Loucy (cell line): ENCODE data around the gene FBXL19.

Experiments used
- H2AFZ ChIP-seq: fragments of 200-600 bp; sonication (generic); 2 replicates; pipeline ENCODE4 v1.6.0; 2016; ENCODE audit warnings: antibody characterized with exemption, mild to moderate bottlenecking, low read length, moderate library complexity
- H3F3A ChIP-seq: fragments of 200-600 bp; 2 replicates; pipeline ENCODE4 v1.6.0; 2016; ENCODE audit warnings: antibody characterized with exemption, low read depth, mild to moderate bottlenecking
- H3K27me3 ChIP-seq: fragments of 200-600 bp; sonication (generic); 2 replicates; pipeline ENCODE4 v1.6.1; 2014; ENCODE audit warnings: low read length, mild to moderate bottlenecking; ENCODE audit not compliant: insufficient read depth, poor library complexity, severe bottlenecking
- H3K36me3 ChIP-seq: fragments of 200-600 bp; sonication (generic); 2 replicates; pipeline ENCODE4 v1.6.1; 2016; ENCODE audit warnings: low read length; ENCODE audit not compliant: insufficient read depth
- H3K4me1 ChIP-seq: fragments of 200-600 bp; sonication (generic); 2 replicates; pipeline ENCODE4 v1.5.1; 2014; ENCODE audit warnings: low read length, mild to moderate bottlenecking; ENCODE audit not compliant: insufficient read depth, poor library complexity, severe bottlenecking
- H3K4me2 ChIP-seq: fragments of 200-600 bp; sonication (generic); 2 replicates; pipeline ENCODE4 v1.6.0; 2014; ENCODE audit warnings: antibody characterized with exemption, low read length, low read depth, mild to moderate bottlenecking; ENCODE audit not compliant: poor library complexity, severe bottlenecking
- H3K4me3 ChIP-seq: fragments of 200-600 bp; sonication (generic); 2 replicates; pipeline ENCODE4 v1.5.1; 2014; ENCODE audit warnings: low read length, mild to moderate bottlenecking, mixed read lengths; ENCODE audit not compliant: poor library complexity, severe bottlenecking
- H3K79me2 ChIP-seq: fragments of 200-600 bp; sonication (generic); 2 replicates; pipeline ENCODE4 v1.6.1; 2014; ENCODE audit warnings: low read length; ENCODE audit not compliant: insufficient read depth
- H3K9ac ChIP-seq: fragments of 200-600 bp; sonication (generic); 2 replicates; pipeline ENCODE4 v1.6.0; 2014; ENCODE audit warnings: mild to moderate bottlenecking, low read depth, low read length, moderate library complexity; ENCODE audit not compliant: poor library complexity, severe bottlenecking
- H3K9me2 ChIP-seq: fragments of 200-600 bp; sonication (generic); replicated peaks from 2 replicates; pipeline ENCODE4 v1.6.1; 2016; ENCODE audit warnings: low read depth, low read length, mixed read lengths
- H3K9me3 ChIP-seq: fragments of 200-600 bp; sonication (generic); 2 replicates; pipeline ENCODE4 v1.6.1; 2014; ENCODE audit warnings: mild to moderate bottlenecking, antibody characterized with exemption, low read length, low read depth; ENCODE audit not compliant: insufficient read depth
- H4K20me1 ChIP-seq: fragments of 200-600 bp; sonication (generic); 2 replicates; pipeline ENCODE4 v1.6.0; 2014; ENCODE audit warnings: antibody characterized with exemption, low read length, mild to moderate bottlenecking; ENCODE audit not compliant: insufficient read depth, poor library complexity, severe bottlenecking
- EZH2phosphoT487 ChIP-seq: fragments of 200-600 bp; IDR thresholded peaks from 2 replicates; pipeline ENCODE4 v1.6.1; 2018; ENCODE audit warnings: antibody characterized with exemption, mild to moderate bottlenecking, moderate library complexity, borderline replicate concordance
- TF ChIP-seq, protein P1 (sequence below): fragments of 200-600 bp; sonication (generic); conservative IDR thresholded peaks from 2 replicates; pipeline ENCODE4 v1.5.1; 2014; ENCODE audit warnings: mild to moderate bottlenecking, antibody characterized with exemption, low read length

The FBXL19 gene

DNA sequence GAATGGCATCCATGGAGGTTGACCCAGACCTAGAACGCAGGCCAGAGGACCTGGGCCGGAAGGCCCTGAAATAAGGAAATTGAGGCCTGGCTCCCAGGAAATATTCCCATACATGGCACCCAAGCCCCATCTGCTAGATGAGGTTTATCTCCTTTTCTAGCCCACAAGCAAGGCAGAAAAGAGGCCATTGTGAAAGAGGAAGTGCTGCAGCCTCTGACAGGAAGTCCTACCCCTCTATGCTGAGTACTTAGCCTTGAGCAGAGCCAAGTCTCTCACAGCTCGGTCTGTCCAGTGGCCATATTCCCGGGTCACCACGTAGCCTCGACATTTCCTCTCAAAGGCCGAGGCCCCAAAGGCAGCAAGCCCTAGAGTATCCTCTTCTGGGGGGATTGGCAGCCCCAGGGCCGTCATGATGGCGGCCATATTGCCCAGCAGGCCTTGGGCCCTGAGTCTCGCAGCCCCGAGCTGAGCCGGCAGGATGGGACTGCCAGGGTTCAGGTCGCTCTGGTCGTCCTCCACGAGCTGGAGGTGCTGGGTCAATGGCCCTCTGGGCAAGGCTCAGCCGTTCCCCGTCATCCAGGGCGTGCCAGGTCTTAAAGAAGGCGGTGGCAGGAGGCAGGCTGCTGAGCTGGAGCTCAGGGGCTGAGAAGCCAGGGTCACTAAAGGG is 19.1 kb upstream of the FBXL19 start:
- H3K79me2 ChIP-seq = no peaks in the 10 kb centered on the region
- H3K9ac ChIP-seq = peak overlapping the region; percentile 89
- H3K9me3 ChIP-seq = no peaks in the 10 kb centered on the region
- peaks cover 20% of the 10 kb centered on the region for H3F3A ChIP-seq
- peak overlapping the region; percentile 84 for H3K4me2 ChIP-seq
- peak overlapping the region; percentile 63 for H3K4me3 ChIP-seq
- H2AFZ ChIP-seq = peak overlapping the region; percentile 74
- H3K9me2 ChIP-seq = no peaks in the 10 kb centered on the region
- H3K4me1 ChIP-seq = peaks cover 30% of the 10 kb centered on the region
- H4K20me1 ChIP-seq = no peaks in the 10 kb centered on the region
- no peaks in the 10 kb centered on the region for H3K36me3 ChIP-seq
- H3K27me3 ChIP-seq = peaks cover 34% of the 10 kb centered on the region
- TF ChIP-seq EZH2phosphoT487 = no peak
- TF ChIP-seq, protein P1, sequence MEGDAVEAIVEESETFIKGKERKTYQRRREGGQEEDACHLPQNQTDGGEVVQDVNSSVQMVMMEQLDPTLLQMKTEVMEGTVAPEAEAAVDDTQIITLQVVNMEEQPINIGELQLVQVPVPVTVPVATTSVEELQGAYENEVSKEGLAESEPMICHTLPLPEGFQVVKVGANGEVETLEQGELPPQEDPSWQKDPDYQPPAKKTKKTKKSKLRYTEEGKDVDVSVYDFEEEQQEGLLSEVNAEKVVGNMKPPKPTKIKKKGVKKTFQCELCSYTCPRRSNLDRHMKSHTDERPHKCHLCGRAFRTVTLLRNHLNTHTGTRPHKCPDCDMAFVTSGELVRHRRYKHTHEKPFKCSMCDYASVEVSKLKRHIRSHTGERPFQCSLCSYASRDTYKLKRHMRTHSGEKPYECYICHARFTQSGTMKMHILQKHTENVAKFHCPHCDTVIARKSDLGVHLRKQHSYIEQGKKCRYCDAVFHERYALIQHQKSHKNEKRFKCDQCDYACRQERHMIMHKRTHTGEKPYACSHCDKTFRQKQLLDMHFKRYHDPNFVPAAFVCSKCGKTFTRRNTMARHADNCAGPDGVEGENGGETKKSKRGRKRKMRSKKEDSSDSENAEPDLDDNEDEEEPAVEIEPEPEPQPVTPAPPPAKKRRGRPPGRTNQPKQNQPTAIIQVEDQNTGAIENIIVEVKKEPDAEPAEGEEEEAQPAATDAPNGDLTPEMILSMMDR = no peak

- Histone ChIP-seq H3K9me2 (no peaks in the 10 kb centered on the region), H3K4me2 (no peak overlapping the region), H3K4me3 (no peak overlapping the region), H4K20me1 (no peaks in the 10 kb centered on the region), H3K79me2 (no peaks in the 10 kb centered on the region), H2AFZ (no peak overlapping the region), H3K4me1 (peaks cover 23% of the 10 kb centered on the region), H3F3A (peaks cover 20% of the 10 kb centered on the region), H3K27me3 (peaks cover 55% of the 10 kb centered on the region), H3K36me3 (no peaks in the 10 kb centered on the region), H3K9me3 (no peaks in the 10 kb centered on the region), H3K9ac (no peak overlapping the region)
- TF ChIP-seq, protein P1 = no peak
- TF ChIP-seq EZH2phosphoT487 = no peak
Observed at GRCh38 chr16:30907064-30907463, 16.3 kb upstream of the FBXL19 start.

GRCh38 chr16:30910427-30911029 is 12.8 kb upstream of the FBXL19 start:
- Histone ChIP-seq H3K27me3 (peaks cover 60% of the 10 kb centered on the region), H3K36me3 (no peaks in the 10 kb centered on the region), H3K9me3 (no peaks in the 10 kb centered on the region), H2AFZ (no peak overlapping the region), H3K79me2 (no peaks in the 10 kb centered on the region), H3K9ac (no peak overlapping the region), H3F3A (no peaks in the 10 kb centered on the region), H3K4me3 (no peak overlapping the region), H3K9me2 (no peaks in the 10 kb centered on the region), H3K4me2 (no peak overlapping the region), H3K4me1 (no peaks in the 10 kb centered on the region), H4K20me1 (no peaks in the 10 kb centered on the region)
- TF ChIP-seq, protein P1 = no peak
- no peak for TF ChIP-seq EZH2phosphoT487
